ENCODE results near the gene TFDP3.

DNA sequence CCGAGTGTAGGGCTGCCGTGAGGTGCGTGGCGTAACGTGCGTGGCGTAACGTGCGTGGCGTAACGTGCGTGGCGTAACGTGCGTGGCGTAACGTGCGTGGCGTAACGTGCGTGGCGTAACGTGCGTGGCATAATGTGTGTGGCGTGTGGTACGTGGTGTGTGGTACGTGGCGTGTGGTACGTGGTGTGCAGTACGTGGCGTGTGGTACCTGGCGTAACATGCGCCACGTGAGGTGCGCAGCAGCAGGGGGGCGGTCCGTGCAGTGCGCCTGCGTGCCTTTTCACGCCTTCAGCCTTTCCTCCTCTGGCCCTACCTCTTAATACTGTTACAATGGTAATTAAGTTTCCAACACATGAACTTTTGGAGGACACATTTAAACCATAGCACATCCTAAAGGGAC, at the start of gene TFDP3:
- TF ChIP-seq EZH2phosphoT487 (IDR thresholded peaks at IDR 0.05; ENCODE audit: borderline replicate concordance, low read length) (no peak), CTCF (conservative IDR thresholded peaks at IDR 0.05; ENCODE audit: low read depth, low read length) (no peak), EZH2 (IDR thresholded peaks at IDR 0.05; ENCODE audit: low read length, unreplicated experiment) (no peak)
